Body of pancreas (tissue), 4 donors: ENCODE data around the gene CEP112. TPM values are rescaled to one million over a fixed set of nuclear protein-coding genes. Genes with fewer than 3 reads are reported as not detected.

Experiments
- ATAC-seq: fragments of 150-250 bp; one replicate; pipeline ENCODE4 v1.9.1; 2016
- DNase-seq, 4 donors: peaks; one replicate each; pipeline ENCODE4 v3.0.0-alpha.2; 2019
- H3K27ac ChIP-seq, 4 donors: fragments of 200-600 bp; sonication (generic); 1 replicate in 3 of 4; 2 replicates in 1 of 4; pipeline versions ENCODE4 v1.5.1 to v1.6.1; 2016 to 2019; ENCODE audit warnings: mild to moderate bottlenecking in 1 of 4, mixed read lengths in 1 of 4, moderate library complexity in 1 of 4
- H3K27me3 ChIP-seq, 2 donors: fragments of 200-600 bp; sonication (generic); one replicate each; pipeline ENCODE4 v1.6.0; 2016; ENCODE audit warnings: mild to moderate bottlenecking in 1 of 2
- H3K36me3 ChIP-seq, 2 donors: fragments of 200-600 bp; sonication (generic); replicated peaks in 1 of 2; 2 replicates each; pipeline ENCODE4 v1.5.1; 2016; ENCODE audit warnings: low read depth in 2 of 2; ENCODE audit not compliant: insufficient read depth in 1 of 2
- H3K4me1 ChIP-seq: fragments of 200-600 bp; sonication (generic); one replicate; pipeline ENCODE4 v1.6.0; 2016
- H3K4me3 ChIP-seq, 2 donors: fragments of 200-600 bp; sonication (generic); 1 replicate in 1 of 2; 2 replicates in 1 of 2; pipeline ENCODE4 v1.5.1; 2016 to 2019
- H3K9me3 ChIP-seq, 3 donors: fragments of 200-600 bp; sonication (generic); 1 replicate in 2 of 3; 2 replicates in 1 of 3; pipeline ENCODE4 v1.5.1; 2016
- CTCF ChIP-seq, 7 experiments: fragments of 450-650 bp in 4 of 7; fragments of 200-600 bp in 3 of 7; sonication (generic) in 3 of 7; IDR thresholded peaks; one replicate each; pipeline ENCODE4 v1.5.1; 2016 to 2019; ENCODE audit warnings: antibody characterized with exemption in 7 of 7
- POLR2A ChIP-seq, 3 donors: fragments of 450-650 bp; IDR thresholded peaks; one replicate each; pipeline ENCODE4 v1.6.1; 2016; ENCODE audit warnings: antibody characterized with exemption in 3 of 3, mild to moderate bottlenecking in 2 of 3
- WGBS, 2 donors: methylation state at CpG; one replicate each; pipeline ENCODE4 v1.1.5; 2017; 5-methylcytosine and 5-hydroxymethylcytosine counted together
- intact Hi-C: fragments of 100-400 bp; cut with DNase I; formaldehyde crosslinking; loops from one replicate; pipeline ENCODE4 v1.15.1; 2023
- total RNA-seq, 2 donors: library from RNA; depleted of rRNA; stranded (reverse); fragments of >200 nt; gene quantifications; one replicate each; pipeline ENCODE4 v1.1.0, GENCODE V29; 2016

CEP112 gene
- total RNA-seq, 2 donors from 2014 or later = 5.2 to 10.2 TPM

- no peak overlapping the region for H3K27ac ChIP-seq
- H3K4me1 ChIP-seq = no peaks in the 10 kb centered on the region
- no peak for DNase-seq
- 87% methylated on average over 4 of the region's 4 CpGs for WGBS, 2 donors
- no peak overlapping the region for H3K4me3 ChIP-seq
- no peaks in the 10 kb centered on the region for H3K9me3 ChIP-seq
- H3K36me3 ChIP-seq = no peaks in the 10 kb centered on the region
- intact Hi-C loops = no loop called here
- no peaks in the 10 kb centered on the region for H3K27me3 ChIP-seq
- no peak for TF ChIP-seq CTCF (IDR thresholded peaks at IDR 0.05)
- ATAC-seq = no peak
These were observed 135.8 kb downstream of the CEP112 start for GRCh38 chr17:66056148-66056547.

- intact Hi-C loops = no loop called here
- Histone ChIP-seq H3K4me3 (no peak overlapping the region), H3K9me3 (no peaks in the 10 kb centered on the region), H3K4me1 (no peaks in the 10 kb centered on the region), H3K27ac (no peak overlapping the region), H3K27me3 (no peaks in the 10 kb centered on the region), H3K36me3 (no peaks in the 10 kb centered on the region)
- TF ChIP-seq CTCF (IDR thresholded peaks at IDR 0.05) (no peak), POLR2A (IDR thresholded peaks at IDR 0.05) (no peak)
- 82 to 94% methylated on average over 1 of the region's 1 CpG for WGBS, 2 donors
- DNase-seq (no peak), ATAC-seq (no peak)
These were observed 137.7 kb downstream of the CEP112 start for GRCh38 chr17:66054242-66054641.

- ATAC-seq = no peak
- Histone ChIP-seq H3K4me1 (no peaks in the 10 kb centered on the region), H3K4me3 (no peak overlapping the region), H3K27ac (no peak overlapping the region), H3K9me3 (no peaks in the 10 kb centered on the region), H3K27me3 (no peaks in the 10 kb centered on the region), H3K36me3 (no peaks in the 10 kb centered on the region)
- intact Hi-C loops = no loop called here
- WGBS, 2 donors = 42 to 60% methylated on average over 2 of the region's 2 CpGs
- no peak for TF ChIP-seq POLR2A (IDR thresholded peaks at IDR 0.05)
- no peak for DNase-seq
These were observed 147.8 kb downstream of the CEP112 start for GRCh38 chr17:66044083-66044482.

GRCh38 chr17:66043419-66043818, 148.5 kb downstream of the CEP112 start:
- 59 to 69% methylated on average over 3 of the region's 3 CpGs for WGBS, 2 donors
- ATAC-seq = no peak
- Histone ChIP-seq H3K27me3 (no peaks in the 10 kb centered on the region), H3K27ac (no peak overlapping the region), H3K4me1 (no peaks in the 10 kb centered on the region), H3K4me3 (no peak overlapping the region), H3K36me3 (no peaks in the 10 kb centered on the region), H3K9me3 (no peaks in the 10 kb centered on the region)
- no peak for DNase-seq
- TF ChIP-seq CTCF (IDR thresholded peaks at IDR 0.05) = no peak
- TF ChIP-seq POLR2A (IDR thresholded peaks at IDR 0.05) = no peak
- intact Hi-C loops = no loop called here

DNA sequence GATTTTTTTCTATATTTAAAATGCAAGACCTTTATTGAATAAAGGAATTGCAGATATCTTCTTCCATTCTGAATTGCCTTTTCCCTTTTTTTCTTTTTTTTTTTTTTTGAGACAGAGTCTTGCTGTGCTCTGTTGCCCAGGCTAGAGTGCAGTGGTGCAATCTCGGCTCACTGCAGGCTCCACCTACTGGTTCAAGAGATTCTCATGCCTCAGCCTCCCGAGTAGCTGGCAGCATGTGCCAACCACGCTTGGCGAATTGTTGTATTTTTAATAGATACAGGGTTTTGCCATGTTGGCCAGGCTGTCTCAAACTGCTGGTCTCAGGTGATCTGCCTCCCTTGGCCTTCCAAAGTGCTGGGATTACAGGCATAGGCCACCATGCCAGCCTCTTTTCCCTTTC, 151.5 kb downstream of the CEP112 start:
- H3K4me3 ChIP-seq = no peak overlapping the region
- 88 to 89% methylated on average over 4 of the region's 4 CpGs for WGBS, 2 donors
- H3K9me3 ChIP-seq = no peaks in the 10 kb centered on the region
- H3K27me3 ChIP-seq = no peaks in the 10 kb centered on the region
- H3K4me1 ChIP-seq = no peaks in the 10 kb centered on the region
- ATAC-seq (no peak), DNase-seq (peak in 1 of 4 donors; percentile 2)
- no peaks in the 10 kb centered on the region for H3K36me3 ChIP-seq
- no peak overlapping the region for H3K27ac ChIP-seq
- TF ChIP-seq CTCF (IDR thresholded peaks at IDR 0.05) (no peak), POLR2A (IDR thresholded peaks at IDR 0.05) (no peak)
- intact Hi-C loops = no loop called here
